K562 (cell line): ENCODE measurements around the gene ATXN10. TPM values are rescaled to one million over a fixed set of nuclear protein-coding genes. Genes with fewer than 3 reads are reported as not detected.

Experiments
- ATAC-seq: fragments of 200-7000 bp; cut with Tn5 transposase; 3 replicates; pipeline ENCODE4 v1.9.1; 2020; ENCODE audit warnings: moderate library complexity
- BruUV-seq: library from RNA; stranded (reverse); fragments of 400-500 nt; replicated peaks from 2 replicates; lab custom pipeline; 2021; lab: Mats Ljungman, UMichigan
- CTCF ChIA-PET: fragments of 300-600 bp; formaldehyde crosslinking; extraction: SDS; loops from one replicate; lab custom pipeline; 2021; ENCODE audit warnings: low intra/inter-chr PET ratio; lab: Yijun Ruan, JAX
- POLR2A ChIA-PET: fragments of 300-600, 350-650 bp; sonication (Branson Sonifier 250); formaldehyde crosslinking; extraction: SDS; loops from one replicate; lab custom pipeline; 2021; ENCODE audit warnings: antibody characterized with exemption, inconsistent platforms; lab: Yijun Ruan, JAX
- DNase-seq, 4 experiments: peaks; one replicate each; pipeline versions ENCODE4 v3.0.0 to v3.0.0-alpha.2; 2011 to 2018; ENCODE audit warnings: low spot score in 3 of 4, mixed read lengths in 3 of 4; ENCODE audit errors: extremely low read depth in 1 of 4
- FAIRE-seq: peaks from 2 replicates; lab custom pipeline; 2011; peaks lifted over from hg19 to GRCh38; lab: Jason Lieb, UNC
- H2AFZ ChIP-seq: 2 replicates; pipeline ENCODE4 v1.6.0; 2011; ENCODE audit warnings: low read depth, low read length, control low read depth, inconsistent platforms
- H3K27ac ChIP-seq: fragments of 200-600 bp; 3 replicates; pipeline ENCODE4 v1.8.0; 2011; ENCODE audit warnings: low read depth, mild to moderate bottlenecking, control low read depth, inconsistent platforms, low read length, moderate library complexity, mixed read lengths; ENCODE audit errors: extremely low read depth
- H3K27me3 ChIP-seq, 2 experiments: fragments of 300-600 bp in 1 of 2; 2 replicates in 1 of 2; 3 replicates in 1 of 2; pipeline versions ENCODE4 v1.6.0 to v1.8.0; 2011; ENCODE audit warnings: inconsistent platforms in 2 of 2, low read length in 2 of 2, mild to moderate bottlenecking in 1 of 2, mixed read lengths in 1 of 2, moderate library complexity in 1 of 2; ENCODE audit not compliant: control insufficient read depth in 2 of 2, insufficient read depth in 2 of 2
- H3K36me3 ChIP-seq: fragments of 300-600 bp; 3 replicates; pipeline ENCODE4 v1.8.0; 2011; ENCODE audit warnings: mild to moderate bottlenecking, low read length, inconsistent platforms; ENCODE audit not compliant: control insufficient read depth, insufficient read depth
- H3K4me1 ChIP-seq, 2 experiments: fragments of 200-600 bp in 1 of 2; replicated peaks in 1 of 2; 2 replicates in 1 of 2; 3 replicates in 1 of 2; pipeline versions ENCODE4 v1.5.1 to v1.8.0; 2011; ENCODE audit warnings: inconsistent platforms in 2 of 2, low read length in 2 of 2, mild to moderate bottlenecking in 1 of 2, mixed read lengths in 1 of 2, moderate library complexity in 1 of 2; ENCODE audit not compliant: control insufficient read depth in 2 of 2, insufficient read depth in 2 of 2
- H3K4me2 ChIP-seq: 2 replicates; pipeline ENCODE4 v1.6.1; 2011; ENCODE audit warnings: low read length, control low read depth, inconsistent platforms, mixed read lengths; ENCODE audit not compliant: insufficient read depth
- H3K4me3 ChIP-seq: fragments of 200-600 bp; sonication (generic), shearing (Covaris generic); 2 replicates; pipeline ENCODE4 v1.5.1; 2016; ENCODE audit warnings: control low read depth, inconsistent platforms
- H3K79me2 ChIP-seq: fragments of 200-600 bp; 3 replicates; pipeline ENCODE4 v1.8.0; 2011; ENCODE audit warnings: low read length, inconsistent platforms; ENCODE audit not compliant: control insufficient read depth, insufficient read depth
- H3K9ac ChIP-seq, 2 experiments: 2 replicates each; pipeline versions ENCODE4 v1.6.0 to v1.6.1; 2011; ENCODE audit warnings: low read depth in 2 of 2, low read length in 2 of 2, control low read depth in 1 of 2, inconsistent platforms in 1 of 2, mild to moderate bottlenecking in 1 of 2, mixed read lengths in 1 of 2; ENCODE audit not compliant: insufficient read depth in 1 of 2
- H3K9me1 ChIP-seq: one replicate; pipeline ENCODE4 v1.6.0; 2011; ENCODE audit warnings: inconsistent platforms, mild to moderate bottlenecking, low read length, moderate library complexity; ENCODE audit not compliant: control insufficient read depth, insufficient read depth
- H3K9me3 ChIP-seq: replicated peaks from 2 replicates; pipeline ENCODE4 v1.5.1; 2011; ENCODE audit warnings: low read depth, low read length, inconsistent platforms; ENCODE audit not compliant: control insufficient read depth, insufficient read depth
- H4K20me1 ChIP-seq: replicated peaks from 2 replicates; pipeline ENCODE4 v1.6.1; 2011; ENCODE audit warnings: low read length, inconsistent platforms, mixed read lengths; ENCODE audit not compliant: control insufficient read depth, insufficient read depth
- BCOR ChIP-seq: fragments of 450-650 bp; IDR thresholded peaks from 2 replicates; pipeline ENCODE4 v1.6.1; 2016
- HIVEP1 ChIP-seq: fragments of 250-450 bp; sonication (Bioruptor Pico); IDR thresholded peaks from 2 replicates; pipeline ENCODE4 v1.4.0; 2020; ENCODE audit warnings: mild to moderate bottlenecking
- IFI16 ChIP-seq: fragments of 250-450 bp; sonication (Bioruptor Pico); IDR thresholded peaks from 2 replicates; pipeline ENCODE4 v2.1.2; 2022; ENCODE audit warnings: mild to moderate bottlenecking, inconsistent platforms
- PHB ChIP-seq: fragments of 250-450 bp; sonication (Bioruptor Pico); IDR thresholded peaks from 2 replicates; pipeline ENCODE4 v1.5.0; 2021
- ZNF830 ChIP-seq: fragments of 250-450 bp; sonication (Bioruptor Pico); IDR thresholded peaks from 2 replicates; pipeline ENCODE4 v1.5.0; 2021; ENCODE audit warnings: mild to moderate bottlenecking
- whole genome bisulfite sequencing: fragments of 100-300 bp; shearing (Covaris generic); methylation state at CpG from one replicate; pipeline ENCODE4 v1.1.6; 2016; ENCODE audit warnings: low coverage, mixed read lengths; ENCODE audit not compliant: insufficient coverage; ENCODE audit errors: missing lambda C conversion rate; 5-methylcytosine and 5-hydroxymethylcytosine counted together
- in situ Hi-C: fragments of 300-500 bp; cut with MboI; formaldehyde crosslinking; loops from 4 replicates; pipeline ENCODE4 v1.15.0; 2018; ENCODE audit warnings: inconsistent platforms, mixed read lengths
- intact Hi-C: fragments of 100-400 bp; cut with micrococcal nuclease; formaldehyde crosslinking; loops from 2 replicates; pipeline ENCODE4 v1.14.2; 2022
- polyA plus RNA-seq, 8 experiments: library from polyadenylated mRNA; depleted of rRNA in 4 of 8; stranded (reverse) in 5 of 8; unstranded in 3 of 8; fragments of >200 nt; fragmentation: Nextera tagmentation in 2 of 8; fragmentation: Illumina TruSeq in 1 of 8; extraction: Ambion mirVana in 2 of 8; extraction: Trizol in 1 of 8; gene quantifications; 2 replicates each; pipeline versions ENCODE4 v1.2.1 to v1.2.3, GENCODE V29; 2011 to 2014; ENCODE audit warnings: inconsistent platforms in 1 of 8, missing spikeins in 1 of 8
- total RNA-seq, 7 experiments: library from RNA; depleted of rRNA in 6 of 7; stranded (reverse); fragments of >200 nt in 6 of 7; fragmentation: Illumina TruSeq in 2 of 7; extraction: Trizol in 2 of 7; gene quantifications; 2 replicates each; pipeline versions ENCODE4 v1.2.1 to v1.2.3, GENCODE V29; 2011 to 2021; ENCODE audit warnings: low replicate concordance in 1 of 7
- TF ChIP-seq, protein P1 (sequence below): fragments of 450-650 bp; conservative IDR thresholded peaks from 2 replicates; pipeline ENCODE4 v1.6.1; 2016; ENCODE audit warnings: missing genetic modification characterization, low read depth, mild to moderate bottlenecking, control low read depth, missing compliant biosample characterization
- TF ChIP-seq, protein P2 (sequence below): fragments of 450-650 bp; IDR thresholded peaks from one replicate; pipeline ENCODE4 v1.6.1; 2018; ENCODE audit warnings: mild to moderate bottlenecking, moderate library complexity; ENCODE audit not compliant: partially characterized antibody
- TF ChIP-seq, protein P3 (sequence below): sonication (generic); formaldehyde crosslinking; IDR thresholded peaks from 2 replicates; pipeline ENCODE4 v1.8.0; 2022; ENCODE audit warnings: mild to moderate bottlenecking, missing genetic modification reagents
- TF ChIP-seq, protein P4 (sequence below): fragments of 250-450 bp; sonication (Bioruptor Pico); IDR thresholded peaks from 2 replicates; pipeline ENCODE4 v1.5.0; 2021

Gene ATXN10
- total and polyA plus RNA-seq, 9 of the 15 experiments (the other 6 are each of a cell fraction or from before 2014, with no cell fraction given) = 11.5 to 190 (median 33.6) TPM

DNA sequence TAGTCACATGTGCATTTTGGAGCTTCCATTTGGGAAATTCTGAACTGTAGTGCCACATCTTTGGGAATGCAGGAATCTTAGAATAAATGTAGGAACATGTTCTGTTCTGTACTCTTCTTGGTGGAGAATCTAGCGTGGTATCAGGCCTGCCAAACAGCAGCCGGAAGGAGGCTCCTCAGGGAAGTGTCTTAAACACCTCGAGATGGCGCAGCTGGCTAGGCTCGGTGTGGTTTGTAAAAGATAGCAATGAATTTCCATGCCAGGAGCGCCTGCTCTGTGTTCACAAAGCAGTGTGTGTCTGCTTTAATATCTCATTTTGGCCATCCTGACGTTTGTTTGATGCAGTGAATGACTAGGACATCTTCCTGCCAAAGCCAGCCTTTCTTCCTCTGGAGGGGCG is 145.1 kb downstream of the ATXN10 start:
- H2AFZ ChIP-seq = no peak overlapping the region
- no peak overlapping the region for H3K27ac ChIP-seq
- H3K9me3 ChIP-seq = no peaks in the 10 kb centered on the region
- no peak overlapping the region for H3K4me2 ChIP-seq
- H4K20me1 ChIP-seq = no peaks in the 10 kb centered on the region
- H3K9ac ChIP-seq = no peak overlapping the region
- in situ Hi-C loops = no loop called here
- no peaks in the 10 kb centered on the region for H3K79me2 ChIP-seq
- no peaks in the 10 kb centered on the region for H3K4me1 ChIP-seq
- H3K27me3 ChIP-seq = no peaks in the 10 kb centered on the region
- CTCF ChIA-PET = no interaction called here
- POLR2A ChIA-PET = no interaction called here
- no TSS peak for BruUV-seq
- DNase-seq (no peak), FAIRE-seq (no peak), ATAC-seq (no peak)
- H3K9me1 ChIP-seq = peaks cover 2% of the 10 kb centered on the region
- H3K4me3 ChIP-seq = no peak overlapping the region
- 85% methylated on average over 7 of the region's 8 CpGs for WGBS
- intact Hi-C loops = no loop called here
- 0 out of 3 replicates have a peak, but pooled peaks cover 4% of the 10 kb centered on the region for H3K36me3 ChIP-seq
- TF ChIP-seq HIVEP1 (no peak), ZNF830 (CRISPR knock-in tag) (no peak), IFI16 (CRISPR knock-in tag) (no peak), BCOR (no peak), PHB (CRISPR knock-in tag) (no peak)
- TF ChIP-seq, protein P1, sequence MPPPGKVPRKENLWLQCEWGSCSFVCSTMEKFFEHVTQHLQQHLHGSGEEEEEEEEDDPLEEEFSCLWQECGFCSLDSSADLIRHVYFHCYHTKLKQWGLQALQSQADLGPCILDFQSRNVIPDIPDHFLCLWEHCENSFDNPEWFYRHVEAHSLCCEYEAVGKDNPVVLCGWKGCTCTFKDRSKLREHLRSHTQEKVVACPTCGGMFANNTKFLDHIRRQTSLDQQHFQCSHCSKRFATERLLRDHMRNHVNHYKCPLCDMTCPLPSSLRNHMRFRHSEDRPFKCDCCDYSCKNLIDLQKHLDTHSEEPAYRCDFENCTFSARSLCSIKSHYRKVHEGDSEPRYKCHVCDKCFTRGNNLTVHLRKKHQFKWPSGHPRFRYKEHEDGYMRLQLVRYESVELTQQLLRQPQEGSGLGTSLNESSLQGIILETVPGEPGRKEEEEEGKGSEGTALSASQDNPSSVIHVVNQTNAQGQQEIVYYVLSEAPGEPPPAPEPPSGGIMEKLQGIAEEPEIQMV (tag) = no peak
- TF ChIP-seq, protein P2, sequence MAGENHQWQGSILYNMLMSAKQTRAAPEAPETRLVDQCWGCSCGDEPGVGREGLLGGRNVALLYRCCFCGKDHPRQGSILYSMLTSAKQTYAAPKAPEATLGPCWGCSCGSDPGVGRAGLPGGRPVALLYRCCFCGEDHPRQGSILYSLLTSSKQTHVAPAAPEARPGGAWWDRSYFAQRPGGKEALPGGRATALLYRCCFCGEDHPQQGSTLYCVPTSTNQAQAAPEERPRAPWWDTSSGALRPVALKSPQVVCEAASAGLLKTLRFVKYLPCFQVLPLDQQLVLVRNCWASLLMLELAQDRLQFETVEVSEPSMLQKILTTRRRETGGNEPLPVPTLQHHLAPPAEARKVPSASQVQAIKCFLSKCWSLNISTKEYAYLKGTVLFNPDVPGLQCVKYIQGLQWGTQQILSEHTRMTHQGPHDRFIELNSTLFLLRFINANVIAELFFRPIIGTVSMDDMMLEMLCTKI = no peak
- TF ChIP-seq, protein P3, sequence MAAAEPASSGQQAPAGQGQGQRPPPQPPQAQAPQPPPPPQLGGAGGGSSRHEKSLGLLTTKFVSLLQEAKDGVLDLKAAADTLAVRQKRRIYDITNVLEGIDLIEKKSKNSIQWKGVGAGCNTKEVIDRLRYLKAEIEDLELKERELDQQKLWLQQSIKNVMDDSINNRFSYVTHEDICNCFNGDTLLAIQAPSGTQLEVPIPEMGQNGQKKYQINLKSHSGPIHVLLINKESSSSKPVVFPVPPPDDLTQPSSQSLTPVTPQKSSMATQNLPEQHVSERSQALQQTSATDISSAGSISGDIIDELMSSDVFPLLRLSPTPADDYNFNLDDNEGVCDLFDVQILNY (CRISPR knock-in tag) = no peak
- TF ChIP-seq, protein P4, sequence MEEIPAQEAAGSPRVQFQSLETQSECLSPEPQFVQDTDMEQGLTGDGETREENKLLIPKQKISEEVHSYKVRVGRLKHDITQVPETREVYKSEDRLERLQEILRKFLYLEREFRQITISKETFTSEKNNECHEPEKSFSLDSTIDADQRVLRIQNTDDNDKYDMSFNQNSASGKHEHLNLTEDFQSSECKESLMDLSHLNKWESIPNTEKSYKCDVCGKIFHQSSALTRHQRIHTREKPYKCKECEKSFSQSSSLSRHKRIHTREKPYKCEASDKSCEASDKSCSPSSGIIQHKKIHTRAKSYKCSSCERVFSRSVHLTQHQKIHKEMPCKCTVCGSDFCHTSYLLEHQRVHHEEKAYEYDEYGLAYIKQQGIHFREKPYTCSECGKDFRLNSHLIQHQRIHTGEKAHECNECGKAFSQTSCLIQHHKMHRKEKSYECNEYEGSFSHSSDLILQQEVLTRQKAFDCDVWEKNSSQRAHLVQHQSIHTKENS (CRISPR knock-in tag) = no peak
- TF ChIP-seq, all 486 proteins: peak for 0
